Neural cell (in vitro differentiated cells): ENCODE results near the gene SAMD14. TPM values are rescaled to one million over a fixed set of nuclear protein-coding genes. Genes with fewer than 3 reads are reported as not detected.

Source experiments
- H2AFZ ChIP-seq: fragments of 200-600, 300-800 bp; sonication (generic), shearing (Covaris generic); 2 replicates; pipeline ENCODE4 v1.6.0; 2014; ENCODE audit warnings: low read depth, mild to moderate bottlenecking, antibody characterized with exemption, low read length, moderate library complexity
- H3F3A ChIP-seq: fragments of 200-600 bp; shearing (Covaris generic); 2 replicates; pipeline ENCODE4 v1.6.1; 2016; ENCODE audit warnings: mild to moderate bottlenecking, moderate library complexity, mixed read lengths, antibody characterized with exemption, low read length; ENCODE audit not compliant: insufficient read depth, poor library complexity, severe bottlenecking
- H3K27ac ChIP-seq: fragments of 200-600, 300-800 bp; sonication (generic), shearing (Covaris generic); 2 replicates; pipeline ENCODE4 v1.5.1; 2014; ENCODE audit warnings: mild to moderate bottlenecking, low read length, moderate library complexity
- H3K27me3 ChIP-seq: fragments of 300-800, 200-600 bp; sonication (generic), shearing (Covaris generic); 2 replicates; pipeline ENCODE4 v1.6.0; 2014; ENCODE audit warnings: mild to moderate bottlenecking, low read depth, low read length, moderate library complexity; ENCODE audit not compliant: insufficient read depth
- H3K36me3 ChIP-seq: fragments of 300-800, 200-600 bp; sonication (generic), shearing (Covaris generic); 2 replicates; pipeline ENCODE4 v1.5.1; 2014; ENCODE audit warnings: mild to moderate bottlenecking, antibody characterized with exemption, low read length, moderate library complexity; ENCODE audit not compliant: insufficient read depth
- H3K4me2 ChIP-seq: fragments of 300-800, 200-600 bp; sonication (generic), shearing (Covaris generic); 2 replicates; pipeline ENCODE4 v1.6.0; 2014; ENCODE audit warnings: mild to moderate bottlenecking, low read length
- H3K4me3 ChIP-seq: fragments of 300-800, 200-600 bp; sonication (generic), shearing (Covaris generic); 2 replicates; pipeline ENCODE4 v1.5.1; 2014; ENCODE audit warnings: mild to moderate bottlenecking, low read length, moderate library complexity
- H3K79me2 ChIP-seq: fragments of 200-600 bp; shearing (Covaris generic); replicated peaks from 2 replicates; pipeline ENCODE4 v1.6.0; 2014; ENCODE audit warnings: mild to moderate bottlenecking, low read length, moderate library complexity; ENCODE audit not compliant: insufficient read depth
- H3K9ac ChIP-seq: fragments of 300-800, 200-600 bp; sonication (generic), shearing (Covaris generic); 2 replicates; pipeline ENCODE4 v1.6.1; 2016; ENCODE audit warnings: mild to moderate bottlenecking, low read length, mixed read lengths
- H3K9me2 ChIP-seq: fragments of 200-600 bp; shearing (Covaris generic); 2 replicates; pipeline ENCODE4 v1.6.1; 2016; ENCODE audit warnings: mild to moderate bottlenecking, low read length, mixed read lengths; ENCODE audit not compliant: insufficient read depth
- H3K9me3 ChIP-seq: fragments of 200-600, 300-800 bp; sonication (generic), shearing (Covaris generic); 2 replicates; pipeline ENCODE4 v1.6.1; 2016; ENCODE audit warnings: mild to moderate bottlenecking, mixed run types, low read length, moderate library complexity, mixed read lengths
- H4K20me1 ChIP-seq: fragments of 200-600 bp; shearing (Covaris generic); 2 replicates; pipeline ENCODE4 v1.6.1; 2016; ENCODE audit warnings: mild to moderate bottlenecking, mixed run types; ENCODE audit not compliant: insufficient read depth
- EP300 ChIP-seq: fragments of 450-650 bp; conservative IDR thresholded peaks from 2 replicates; pipeline ENCODE4 v1.6.1; 2014; ENCODE audit warnings: antibody characterized with exemption, mild to moderate bottlenecking, moderate library complexity; ENCODE audit not compliant: poor library complexity, severe bottlenecking
- EZH2 ChIP-seq: fragments of 200-600, 300-800 bp; shearing (Covaris generic), sonication (generic); IDR thresholded peaks from 2 replicates; pipeline ENCODE4 v1.6.1; 2014; ENCODE audit warnings: antibody characterized with exemption, low read length, borderline replicate concordance, mild to moderate bottlenecking; ENCODE audit not compliant: insufficient read depth, poor library complexity, severe bottlenecking
- MXI1 ChIP-seq: fragments of 450-650 bp; conservative IDR thresholded peaks from 2 replicates; pipeline ENCODE4 v1.6.1; 2014; ENCODE audit warnings: antibody characterized with exemption, mild to moderate bottlenecking; ENCODE audit not compliant: poor library complexity, severe bottlenecking
- POLR2AphosphoS5 ChIP-seq: IDR thresholded peaks from 2 replicates; pipeline ENCODE4 v1.6.1; 2012
- RAD21 ChIP-seq: fragments of 450-650 bp; conservative IDR thresholded peaks from 2 replicates; pipeline ENCODE4 v1.6.1; 2014; ENCODE audit warnings: antibody characterized with exemption, mild to moderate bottlenecking, moderate library complexity
- REST ChIP-seq: IDR thresholded peaks from 2 replicates; pipeline ENCODE4 v1.6.1; 2012; ENCODE audit warnings: borderline replicate concordance
- SMC3 ChIP-seq: fragments of 450-650 bp; conservative IDR thresholded peaks from 2 replicates; pipeline ENCODE4 v1.6.1; 2014; ENCODE audit warnings: antibody characterized with exemption, mild to moderate bottlenecking, moderate library complexity; ENCODE audit not compliant: poor library complexity
- TAF1 ChIP-seq: IDR thresholded peaks from 2 replicates; pipeline ENCODE4 v1.6.1; 2012; ENCODE audit warnings: low read depth
- polyA plus RNA-seq: library from polyadenylated mRNA; depleted of rRNA; stranded (reverse); fragments of >200 nt; gene quantifications from 2 replicates; pipeline ENCODE4 v1.2.3, GENCODE V29; 2014
- TF ChIP-seq, protein P1 (sequence below): fragments of 450-650 bp; IDR thresholded peaks from 2 replicates; pipeline ENCODE4 v1.5.1; 2014; ENCODE audit warnings: antibody characterized with exemption, mild to moderate bottlenecking, moderate library complexity; ENCODE audit not compliant: poor library complexity, severe bottlenecking

SAMD14 gene
- polyA plus RNA-seq, 1 donor from 2014 or later: 105 TPM

- Histone ChIP-seq H4K20me1 (no peaks in the 10 kb centered on the region), H3K27me3 (no peaks in the 10 kb centered on the region), H3K9me3 (no peaks in the 10 kb centered on the region), H3K79me2 (no peaks in the 10 kb centered on the region), H3K9ac (no peak overlapping the region), H3K4me3 (no peak overlapping the region), H2AFZ (no peak overlapping the region), H3F3A (no peaks in the 10 kb centered on the region), H3K36me3 (no peaks in the 10 kb centered on the region), H3K4me2 (no peak overlapping the region), H3K9me2 (no peaks in the 10 kb centered on the region), H3K27ac (no peak overlapping the region)
- no peak for TF ChIP-seq POLR2AphosphoS5
- TF ChIP-seq SMC3: no peak
- no peak for TF ChIP-seq REST
- TF ChIP-seq, protein P1, sequence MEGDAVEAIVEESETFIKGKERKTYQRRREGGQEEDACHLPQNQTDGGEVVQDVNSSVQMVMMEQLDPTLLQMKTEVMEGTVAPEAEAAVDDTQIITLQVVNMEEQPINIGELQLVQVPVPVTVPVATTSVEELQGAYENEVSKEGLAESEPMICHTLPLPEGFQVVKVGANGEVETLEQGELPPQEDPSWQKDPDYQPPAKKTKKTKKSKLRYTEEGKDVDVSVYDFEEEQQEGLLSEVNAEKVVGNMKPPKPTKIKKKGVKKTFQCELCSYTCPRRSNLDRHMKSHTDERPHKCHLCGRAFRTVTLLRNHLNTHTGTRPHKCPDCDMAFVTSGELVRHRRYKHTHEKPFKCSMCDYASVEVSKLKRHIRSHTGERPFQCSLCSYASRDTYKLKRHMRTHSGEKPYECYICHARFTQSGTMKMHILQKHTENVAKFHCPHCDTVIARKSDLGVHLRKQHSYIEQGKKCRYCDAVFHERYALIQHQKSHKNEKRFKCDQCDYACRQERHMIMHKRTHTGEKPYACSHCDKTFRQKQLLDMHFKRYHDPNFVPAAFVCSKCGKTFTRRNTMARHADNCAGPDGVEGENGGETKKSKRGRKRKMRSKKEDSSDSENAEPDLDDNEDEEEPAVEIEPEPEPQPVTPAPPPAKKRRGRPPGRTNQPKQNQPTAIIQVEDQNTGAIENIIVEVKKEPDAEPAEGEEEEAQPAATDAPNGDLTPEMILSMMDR: no peak
- TF ChIP-seq TAF1: no peak
- no peak for TF ChIP-seq MXI1
- TF ChIP-seq RAD21: no peak
- TF ChIP-seq EP300: no peak
- no peak for TF ChIP-seq EZH2
Measured at GRCh38 chr17:50079334-50080095, 50.4 kb downstream of the SAMD14 start.

GRCh38 chr17:50078430-50078829 is 51.5 kb downstream of the SAMD14 start:
- Histone ChIP-seq H3K36me3 (no peaks in the 10 kb centered on the region), H3K27me3 (no peaks in the 10 kb centered on the region), H3K27ac (no peak overlapping the region), H3K79me2 (no peaks in the 10 kb centered on the region), H3K9me2 (no peaks in the 10 kb centered on the region), H2AFZ (no peak overlapping the region), H3K9ac (no peak overlapping the region), H4K20me1 (no peaks in the 10 kb centered on the region), H3F3A (no peaks in the 10 kb centered on the region), H3K4me3 (no peak overlapping the region), H3K9me3 (no peaks in the 10 kb centered on the region), H3K4me2 (no peak overlapping the region)
- TF ChIP-seq SMC3: no peak
- no peak for TF ChIP-seq EP300
- TF ChIP-seq, protein P1: no peak
